Left ventricle myocardium superior (tissue), 1 donor: ENCODE data around the gene ZNF598. TPM values are rescaled to one million over a fixed set of nuclear protein-coding genes. Genes with fewer than 3 reads are reported as not detected.
"Not testable (repeated sequence)": the region's sequence is repeated elsewhere in the genome, so short reads cannot be mapped to it uniquely, and the experiment has no call there.

Experiments
- ATAC-seq: fragments of 200-7000 bp; cut with Tn5 transposase; one replicate; pipeline ENCODE4 v1.9.1; 2020; ENCODE audit warnings: mild to moderate bottlenecking, moderate library complexity
- DNase-seq: peaks from one replicate; pipeline ENCODE4 v3.0.0-alpha.2; 2020
- intact Hi-C: fragments of 100-400 bp; cut with micrococcal nuclease; formaldehyde crosslinking; loops from one replicate; pipeline ENCODE4 v1.11.0; 2022
- total RNA-seq: library from RNA; stranded (reverse); fragmentation: NEBNext Ultra II Directional; extraction: Animal tissue kit (Norgen Biotek cat#: 25700); gene quantifications from one replicate; pipeline ENCODE4 v1.2.1, GENCODE V29; 2021
- donor health status: DM: no; HTN: yes; CAD: no; lungs with severe emphysema.

ZNF598 gene
- total RNA-seq, 1 donor from 2014 or later = 16.0 TPM

- DNase-seq = no peak
- ATAC-seq = no peak
- intact Hi-C loops = no loop called here
These were observed 3.9 kb upstream of the ZNF598 start for GRCh38 chr16:2013527-2013926.

- intact Hi-C loops, ATAC-seq, DNase-seq: not testable (repeated sequence)
These were observed 2.1 kb upstream of the ZNF598 start for GRCh38 chr16:2011726-2012125.

DNA sequence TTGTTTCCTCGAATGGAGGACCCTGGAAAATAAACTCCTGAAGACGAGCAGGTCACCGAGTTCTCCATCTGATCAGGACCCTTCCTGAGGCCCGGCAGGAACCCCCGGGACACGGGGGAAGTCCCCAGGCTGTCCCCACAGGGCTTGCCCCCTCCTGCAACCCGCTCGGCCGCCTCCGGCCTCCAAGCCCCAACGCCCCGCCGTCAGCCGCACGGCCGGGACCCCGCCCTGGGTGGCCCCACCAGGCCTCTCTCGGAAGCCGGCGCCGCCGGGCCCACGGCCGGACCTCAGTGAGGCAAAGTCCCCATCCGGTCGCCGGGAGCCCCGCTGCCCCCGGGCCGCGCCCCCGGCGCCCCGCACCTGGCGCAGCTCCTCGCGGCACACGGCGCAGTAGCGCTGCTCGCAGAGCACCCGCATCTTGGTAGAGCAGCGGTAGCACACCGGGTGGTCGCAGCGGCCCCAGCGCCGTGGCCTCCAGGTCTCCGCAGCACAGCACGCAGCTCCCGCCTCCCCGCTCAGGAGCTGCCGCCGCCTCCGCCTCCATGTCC is 383 bp downstream of the ZNF598 start:
- DNase-seq (peak; percentile 49), ATAC-seq (peak; percentile 3)
- intact Hi-C loops = no loop called here

GRCh38 chr16:2008631-2009163 is 924 bp downstream of the ZNF598 start:
- intact Hi-C loops = no loop called here
- ATAC-seq = no peak
- DNase-seq = peak; percentile 36

GRCh38 chr16:2008009-2008526 is 1.6 kb downstream of the ZNF598 start:
- ATAC-seq = no peak
- intact Hi-C loops = no loop called here
- peak; percentile 41 for DNase-seq

- intact Hi-C loops = no loop called here
- DNase-seq (peak; percentile 19), ATAC-seq (no peak)
These were observed 2.4 kb downstream of the ZNF598 start for GRCh38 chr16:2007081-2007836.

GRCh38 chr16:2006317-2006716 is 3.3 kb downstream of the ZNF598 start:
- intact Hi-C loops = no loop called here
- DNase-seq = no peak
- ATAC-seq = no peak

GRCh38 chr16:2005646-2006045 is 4.0 kb downstream of the ZNF598 start:
- intact Hi-C loops = no loop called here
- no peak for ATAC-seq
- DNase-seq = no peak

DNA sequence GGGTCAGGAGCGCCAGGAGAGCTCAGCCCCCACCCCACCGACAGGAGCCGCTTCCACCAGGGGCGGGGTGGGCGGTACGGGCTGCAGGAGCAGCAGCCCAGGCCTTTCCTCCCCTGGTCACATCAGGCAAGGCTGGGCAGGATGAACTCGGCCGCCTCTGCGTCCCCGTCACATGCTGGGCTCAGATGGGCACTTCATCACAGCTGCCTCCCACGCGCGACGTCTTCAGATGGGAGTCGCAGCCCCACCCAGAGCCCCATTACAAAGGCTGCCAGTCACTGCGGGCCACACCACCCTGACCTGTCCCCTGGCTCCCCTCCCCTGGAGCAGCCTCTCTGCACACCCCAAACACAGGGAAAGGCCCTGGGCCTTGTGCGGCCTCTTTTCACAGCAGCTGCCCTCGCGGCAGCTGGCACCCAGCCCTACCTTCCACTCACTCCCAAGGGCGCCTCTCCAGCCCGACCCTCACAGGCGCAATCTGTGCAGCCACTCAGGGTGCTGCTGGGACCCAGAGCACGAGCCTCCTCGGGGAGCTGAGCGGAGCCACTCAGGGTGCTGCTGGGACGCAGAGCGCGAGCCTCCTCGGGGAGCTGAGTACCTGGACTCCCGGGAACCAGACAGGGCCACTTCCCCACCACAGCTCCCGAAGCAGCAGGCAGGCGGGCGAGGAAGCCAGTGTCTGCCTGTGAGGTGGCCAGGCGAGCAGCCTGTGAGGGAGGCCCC is 4.7 kb downstream of the ZNF598 start:
- DNase-seq (peak; percentile 32), ATAC-seq (no peak)
- intact Hi-C loops = no loop called here

GRCh38 chr16:2003827-2004641 is 5.6 kb downstream of the ZNF598 start:
- intact Hi-C loops = no loop called here
- peak; percentile 95 for DNase-seq
- ATAC-seq = peak; percentile 88

DNA sequence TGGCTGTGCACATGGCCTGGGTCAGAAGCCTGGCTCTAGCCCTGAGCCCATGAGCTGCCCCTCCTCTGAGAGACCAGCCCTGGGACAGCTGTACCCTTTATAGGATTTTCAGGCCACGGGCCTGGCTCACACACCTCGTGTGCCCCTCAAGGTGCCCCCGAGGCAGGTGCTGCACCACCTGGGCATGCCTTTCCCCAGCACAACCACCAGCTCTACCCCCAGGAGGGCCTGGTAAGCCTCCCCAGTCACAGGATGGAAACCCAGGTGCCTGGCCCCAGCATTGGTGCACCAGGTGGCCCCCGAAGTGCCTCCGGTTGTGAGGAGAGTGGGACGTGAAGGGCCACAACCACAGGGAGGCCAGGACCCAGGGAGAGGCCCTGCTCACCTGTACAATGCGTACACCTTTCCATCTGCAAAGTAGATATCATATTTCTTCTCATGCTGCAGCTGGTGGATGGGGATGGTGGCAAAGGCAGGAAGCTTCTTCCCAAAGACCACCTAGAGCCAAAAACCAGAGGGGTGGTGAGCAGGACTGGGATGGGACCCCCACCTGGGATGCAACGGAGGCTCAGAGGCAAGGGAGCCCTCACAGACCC is 6.3 kb downstream of the ZNF598 start:
- intact Hi-C loops = no loop called here
- DNase-seq (peak; percentile 25), ATAC-seq (no peak)

DNA sequence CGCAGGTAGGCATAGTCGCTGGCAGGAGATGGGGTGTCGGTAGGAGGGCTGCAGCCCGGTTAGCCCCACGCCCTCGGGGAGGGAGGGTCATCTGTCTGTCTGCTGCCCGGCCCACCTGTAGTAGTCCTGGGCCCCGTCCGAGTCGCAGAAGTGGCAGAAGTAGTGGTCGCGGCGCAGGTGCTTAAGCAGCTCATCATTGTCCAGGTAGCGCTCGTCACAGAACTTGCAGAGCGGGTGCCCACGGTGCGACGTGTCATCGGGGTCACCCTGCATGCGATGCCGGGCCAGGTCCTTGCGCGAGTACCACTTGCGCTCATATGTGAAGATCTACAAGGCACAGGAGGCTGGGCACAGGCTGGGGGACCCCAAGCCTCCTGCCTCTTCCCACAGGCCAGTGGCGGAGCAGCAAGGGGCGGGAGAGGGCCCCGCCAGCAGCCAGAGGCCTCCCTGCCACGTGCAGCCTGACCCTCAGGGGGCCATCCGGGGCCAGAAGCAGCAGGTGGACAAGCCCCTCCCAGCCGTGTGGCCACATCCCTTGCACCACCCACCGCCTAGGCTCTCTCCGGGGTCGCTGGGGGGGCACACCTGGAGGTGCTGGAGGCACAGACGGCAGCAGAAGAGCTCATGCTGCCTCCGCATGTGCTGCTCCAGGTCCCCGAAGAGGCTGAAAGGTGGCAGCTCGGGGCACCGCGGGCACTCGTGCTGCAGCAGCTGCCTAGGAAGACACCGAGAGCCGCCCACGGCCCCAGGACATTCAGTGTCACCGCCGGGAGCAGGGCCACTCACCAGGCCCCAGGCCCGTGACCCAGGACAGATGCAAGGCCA is 7.0 kb downstream of the ZNF598 start:
- DNase-seq = peak; percentile 38
- no peak for ATAC-seq
- intact Hi-C loops = no loop called here

- peak; percentile 24 for DNase-seq
- ATAC-seq = no peak
- intact Hi-C loops = no loop called here
These were observed 7.9 kb downstream of the ZNF598 start for GRCh38 chr16:2001456-2002355.

GRCh38 chr16:2001035-2001434 is 8.6 kb downstream of the ZNF598 start:
- intact Hi-C loops = no loop called here
- no peak for ATAC-seq
- DNase-seq = no peak

DNA sequence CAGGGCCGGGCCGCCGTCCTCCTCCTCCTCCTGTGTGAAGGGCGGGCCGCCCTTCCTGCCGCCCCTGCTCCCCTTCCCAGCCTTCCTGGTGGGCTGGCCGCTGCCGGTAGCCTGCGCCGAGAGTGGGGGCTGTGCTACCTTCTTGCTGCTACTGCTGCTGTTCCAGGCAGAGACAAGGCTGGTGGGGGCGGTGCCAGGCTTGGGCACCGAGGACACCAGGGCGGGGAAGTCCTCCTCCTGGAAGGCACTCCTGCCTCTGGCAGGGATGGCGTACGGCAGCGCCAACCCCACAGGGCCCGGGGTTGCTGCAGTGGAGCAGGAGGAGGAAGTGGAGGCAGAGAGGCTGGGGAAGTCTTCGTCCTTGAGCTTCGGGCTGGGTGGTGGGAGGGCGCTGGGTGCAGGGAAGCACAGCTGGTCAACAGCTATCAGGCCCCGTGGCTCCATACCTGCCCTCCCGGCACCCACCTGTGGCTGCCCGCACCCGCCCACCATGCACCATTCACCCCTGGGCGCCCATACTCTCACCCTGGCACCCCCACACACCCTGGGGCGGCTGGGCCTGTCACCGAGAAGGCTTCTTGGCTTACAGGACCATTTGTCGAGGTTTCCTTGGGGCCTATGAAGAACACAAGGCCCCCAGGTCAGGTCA is 9.6 kb downstream of the ZNF598 start:
- intact Hi-C loops = no loop called here
- DNase-seq = no peak

More for the DNA sequence above, 9.6 kb downstream of the ZNF598 start:
- ATAC-seq = no peak
